ENCODE measurements around the gene CDY1B.
"Not testable (repeated sequence)": the region's sequence is repeated elsewhere in the genome, so short reads cannot be mapped to it uniquely, and the experiment has no call there.

Gene CDY1B, protein sequence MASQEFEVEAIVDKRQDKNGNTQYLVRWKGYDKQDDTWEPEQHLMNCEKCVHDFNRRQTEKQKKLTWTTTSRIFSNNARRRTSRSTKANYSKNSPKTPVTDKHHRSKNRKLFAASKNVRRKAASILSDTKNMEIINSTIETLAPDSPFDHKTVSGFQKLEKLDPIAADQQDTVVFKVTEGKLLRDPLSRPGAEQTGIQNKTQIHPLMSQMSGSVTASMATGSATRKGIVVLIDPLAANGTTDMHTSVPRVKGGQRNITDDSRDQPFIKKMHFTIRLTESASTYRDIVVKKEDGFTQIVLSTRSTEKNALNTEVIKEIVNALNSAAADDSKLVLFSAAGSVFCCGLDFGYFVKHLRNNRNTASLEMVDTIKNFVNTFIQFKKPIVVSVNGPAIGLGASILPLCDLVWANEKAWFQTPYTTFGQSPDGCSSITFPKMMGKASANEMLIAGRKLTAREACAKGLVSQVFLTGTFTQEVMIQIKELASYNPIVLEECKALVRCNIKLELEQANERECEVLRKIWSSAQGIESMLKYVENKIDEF

DNA sequence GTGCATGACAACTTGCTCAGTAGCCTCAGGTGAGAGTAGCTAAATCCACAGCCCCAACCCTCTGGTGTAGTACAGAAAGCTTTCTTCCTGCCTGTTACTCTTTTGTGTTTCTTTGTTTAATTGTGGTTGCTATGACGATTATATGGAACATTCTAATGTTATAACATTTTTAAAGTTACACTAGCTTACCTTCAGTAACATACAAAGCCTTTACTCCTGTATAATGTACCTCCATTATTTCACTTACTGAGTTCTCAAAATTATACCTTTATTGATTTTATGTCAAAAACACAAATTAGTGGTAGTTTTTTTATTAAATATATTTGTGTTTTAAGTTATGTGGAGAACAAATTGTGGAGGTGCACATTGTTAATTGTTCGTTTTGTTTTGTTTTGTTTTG lies at the start of gene CDY1B:
CDY1B (minus strand) TSS at position 101 of the 400 bp plus-strand sequence. CDS start 331 bp downstream, outside the sequence.
- not testable (repeated sequence) for H3K27me3 Mint-ChIP-seq (ENCODE audit: low read depth); H3K36me3 Mint-ChIP-seq (ENCODE audit: low read depth); H3K27ac Mint-ChIP-seq; H3K9me3 Mint-ChIP-seq; H3K4me1 Mint-ChIP-seq (ENCODE audit: low read depth); H3K4me3 Mint-ChIP-seq

DNA sequence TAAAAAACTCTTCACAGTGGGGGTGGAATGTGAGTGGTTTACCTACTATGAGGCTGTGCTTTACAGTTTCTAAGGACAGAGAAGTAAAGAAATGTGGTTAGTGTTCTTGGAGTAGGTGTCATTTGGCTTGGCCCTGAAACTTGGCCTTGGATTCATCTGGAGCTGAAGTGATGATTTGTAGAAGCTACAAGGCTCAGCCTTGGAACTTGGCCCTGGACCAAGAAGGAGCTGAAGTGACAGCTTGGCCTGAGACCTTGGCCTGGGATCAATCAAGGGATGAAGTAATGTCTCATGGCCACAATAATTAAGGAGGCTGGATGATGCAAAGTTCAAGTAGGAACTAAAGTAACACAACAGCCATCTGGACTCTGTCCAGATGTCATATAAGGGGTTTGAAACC lies 1.7 kb upstream of the CDY1B start:
- not testable (repeated sequence) for H3K36me3 Mint-ChIP-seq (ENCODE audit: low read depth); H3K27ac Mint-ChIP-seq; H3K27me3 Mint-ChIP-seq (ENCODE audit: low read depth); H3K4me3 Mint-ChIP-seq; H3K9me3 Mint-ChIP-seq; H3K4me1 Mint-ChIP-seq (ENCODE audit: low read depth)

DNA sequence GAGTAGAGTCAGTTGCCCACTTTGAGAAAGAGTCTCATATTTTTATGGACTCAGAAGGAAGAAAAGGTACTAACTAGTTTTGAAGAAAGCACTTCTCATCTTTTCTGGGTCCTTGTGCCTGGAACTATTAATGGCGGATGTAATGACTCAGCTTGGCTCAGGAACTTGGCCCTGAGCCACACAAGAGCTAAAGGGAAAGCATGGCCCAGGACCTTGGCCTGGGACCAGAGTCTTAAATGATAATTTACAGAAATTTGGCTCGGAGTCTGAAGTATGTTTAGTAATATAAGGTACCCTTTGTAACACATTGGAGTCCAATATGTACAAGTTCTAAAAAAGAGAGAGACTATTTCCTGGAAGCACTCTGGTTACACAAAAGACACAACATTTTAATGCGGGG lies 4.6 kb downstream of the CDY1B start:
- not testable (repeated sequence) for H3K36me3 Mint-ChIP-seq (ENCODE audit: low read depth); H3K27me3 Mint-ChIP-seq (ENCODE audit: low read depth); H3K27ac Mint-ChIP-seq; H3K9me3 Mint-ChIP-seq; H3K4me1 Mint-ChIP-seq (ENCODE audit: low read depth); H3K4me3 Mint-ChIP-seq

DNA sequence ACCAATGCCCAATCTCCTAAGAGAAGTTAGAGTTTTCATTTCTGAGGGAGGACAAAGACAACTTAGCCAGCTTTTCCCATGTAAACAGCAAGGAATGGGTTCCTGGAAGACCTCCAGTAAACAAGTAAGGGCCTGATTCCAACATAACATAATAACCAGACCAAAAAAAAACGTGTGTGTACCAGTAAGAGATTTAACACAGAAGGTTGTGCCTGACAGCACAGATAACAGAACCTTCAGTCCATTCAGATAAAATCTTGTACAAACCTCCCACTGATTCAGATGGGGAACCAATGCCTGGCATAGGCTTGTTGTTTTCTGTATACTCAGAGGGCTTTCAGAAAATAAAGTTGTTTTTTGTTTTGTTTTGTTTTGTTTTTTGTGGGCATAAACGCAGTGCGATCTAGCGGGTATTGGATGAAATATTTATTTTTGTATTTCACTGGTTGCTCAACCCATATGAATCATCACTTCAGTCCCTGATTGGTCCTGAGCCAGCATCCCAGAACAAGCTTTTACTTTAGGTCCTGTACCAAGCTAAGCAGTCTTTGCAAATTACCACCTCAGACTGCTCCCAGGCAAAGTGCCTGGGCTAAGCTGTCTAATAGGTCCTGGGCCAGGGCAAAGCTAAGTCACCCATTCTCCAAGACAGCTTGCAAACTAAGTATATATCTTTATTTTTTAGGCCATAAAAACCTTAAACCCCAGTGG lies 8.7 kb downstream of the CDY1B start:
- not testable (repeated sequence) for H3K27me3 Mint-ChIP-seq (ENCODE audit: low read depth); H3K9me3 Mint-ChIP-seq; H3K4me1 Mint-ChIP-seq (ENCODE audit: low read depth); H3K36me3 Mint-ChIP-seq (ENCODE audit: low read depth); H3K27ac Mint-ChIP-seq; H3K4me3 Mint-ChIP-seq

DNA sequence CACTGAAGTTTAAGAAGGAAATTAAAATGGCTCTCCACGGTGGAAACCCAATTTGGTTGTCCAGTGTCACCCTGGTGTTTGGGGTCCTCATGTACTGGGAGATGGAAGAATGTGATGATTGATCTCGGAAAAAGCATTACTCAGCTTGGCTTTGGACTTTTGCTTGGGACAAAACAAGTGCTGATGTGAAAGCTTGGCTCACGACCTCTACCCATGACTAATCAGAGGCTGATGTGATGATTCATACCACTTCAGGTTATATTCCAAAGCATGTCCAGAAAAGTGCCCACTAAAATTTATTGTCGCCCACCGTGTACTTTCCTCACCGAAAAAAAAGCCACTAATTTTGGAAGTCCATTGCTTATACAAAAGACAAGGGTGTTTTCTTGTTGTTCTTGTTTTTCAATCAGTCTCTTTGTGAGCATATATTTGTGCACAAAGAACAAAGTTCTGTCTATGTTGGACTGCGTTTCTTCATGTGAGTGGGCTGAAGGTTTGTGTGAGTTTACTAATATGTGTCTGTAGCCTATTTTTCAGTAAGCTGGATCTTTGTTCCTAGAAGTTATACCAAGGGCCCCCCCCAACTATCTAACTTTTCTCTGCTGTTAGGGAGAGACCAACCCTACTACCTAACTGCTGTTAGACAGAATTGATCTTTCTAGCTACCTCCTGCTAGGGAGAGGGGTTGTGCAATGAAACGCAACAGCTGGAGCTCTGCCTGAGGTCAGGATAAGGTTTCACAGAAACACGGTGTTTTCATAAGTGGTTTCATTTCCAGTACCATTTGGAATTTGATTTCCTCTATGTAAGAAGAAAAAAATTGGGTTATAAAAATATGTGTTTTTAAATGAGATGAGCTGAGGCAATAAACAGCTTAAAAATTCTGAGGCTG lies 21.4 kb downstream of the CDY1B start:
- H3K27ac Mint-ChIP-seq; H3K9me3 Mint-ChIP-seq; H3K36me3 Mint-ChIP-seq (ENCODE audit: low read depth); H3K27me3 Mint-ChIP-seq (ENCODE audit: low read depth); H3K4me3 Mint-ChIP-seq; H3K4me1 Mint-ChIP-seq (ENCODE audit: low read depth): not testable (repeated sequence)

All from T-helper 1 cell treated with Interleukin-12 subunit alpha and Interleukin-12 subunit beta and Interleukin-4 antibody, amounts not matched to agents 30 μg/mL and 1 μg/mL, for 36 hours (primary cell).